ENCODE data around the gene AMDHD2.
"Not testable (repeated sequence)": the region's sequence is repeated elsewhere in the genome, so short reads cannot be mapped to it uniquely, and the experiment has no call there.

The AMDHD2 gene

GRCh38 chr16:2476345-2476720, 43.8 kb upstream of the AMDHD2 start:
- H3K27me3 ChIP-seq (replicated peaks), result no peaks in the 10 kb centered on the region
- no peak for DNase-seq
- no peak overlapping the region for H3K27ac ChIP-seq
- in situ Hi-C loops (cut with HindIII; ENCODE audit: low pct_ligation_motif_present, low sequenced_read_pairs), result no loop called here
- no peaks in the 10 kb centered on the region for H3K36me3 ChIP-seq (replicated peaks)
- TF ChIP-seq CTCF (IDR thresholded peaks at IDR 0.05; ENCODE audit: low read depth, low read length, missing control alignments), result no peak
- no peak overlapping the region for H3K4me3 ChIP-seq (ENCODE audit: low read depth, low read length)

- no peak overlapping the region for H3K27ac ChIP-seq
- H3K27me3 ChIP-seq (replicated peaks), result no peaks in the 10 kb centered on the region
- no peak for TF ChIP-seq CTCF (IDR thresholded peaks at IDR 0.05; ENCODE audit: low read depth, low read length, missing control alignments)
- no peaks in the 10 kb centered on the region for H3K36me3 ChIP-seq (replicated peaks)
- DNase-seq, result no peak
- in situ Hi-C loops (cut with HindIII; ENCODE audit: low pct_ligation_motif_present, low sequenced_read_pairs), result no loop called here
- H3K4me3 ChIP-seq (ENCODE audit: low read depth, low read length), result no peak overlapping the region
These were observed 43.4 kb upstream of the AMDHD2 start for GRCh38 chr16:2476741-2477140.

GRCh38 chr16:2477327-2477726, 42.8 kb upstream of the AMDHD2 start:
- no peak for TF ChIP-seq CTCF (IDR thresholded peaks at IDR 0.05; ENCODE audit: low read depth, low read length, missing control alignments)
- no peak overlapping the region for H3K27ac ChIP-seq
- no peaks in the 10 kb centered on the region for H3K36me3 ChIP-seq (replicated peaks)
- no peak overlapping the region for H3K4me3 ChIP-seq (ENCODE audit: low read depth, low read length)
- in situ Hi-C loops (cut with HindIII; ENCODE audit: low pct_ligation_motif_present, low sequenced_read_pairs), result no loop called here
- no peaks in the 10 kb centered on the region for H3K27me3 ChIP-seq (replicated peaks)
- no peak for DNase-seq

GRCh38 chr16:2478279-2478678, 41.9 kb upstream of the AMDHD2 start:
- no peak for DNase-seq
- H3K4me3 ChIP-seq (ENCODE audit: low read depth, low read length), result no peak overlapping the region
- H3K27ac ChIP-seq, result no peak overlapping the region
- no peaks in the 10 kb centered on the region for H3K27me3 ChIP-seq (replicated peaks)
- no peak for TF ChIP-seq CTCF (IDR thresholded peaks at IDR 0.05; ENCODE audit: low read depth, low read length, missing control alignments)
- in situ Hi-C loops (cut with HindIII; ENCODE audit: low pct_ligation_motif_present, low sequenced_read_pairs), result no loop called here
- H3K36me3 ChIP-seq (replicated peaks), result no peaks in the 10 kb centered on the region

- H3K4me3 ChIP-seq (ENCODE audit: low read depth, low read length); H3K27me3 ChIP-seq (replicated peaks); H3K27ac ChIP-seq; in situ Hi-C loops (cut with HindIII; ENCODE audit: low pct_ligation_motif_present, low sequenced_read_pairs); DNase-seq; H3K36me3 ChIP-seq (replicated peaks): not testable (repeated sequence)
These were observed 40.2 kb upstream of the AMDHD2 start for GRCh38 chr16:2479996-2480395.

- H3K27ac ChIP-seq, result no peak overlapping the region
- H3K36me3 ChIP-seq (replicated peaks), result no peaks in the 10 kb centered on the region
- DNase-seq, result no peak
- no peak overlapping the region for H3K4me3 ChIP-seq (ENCODE audit: low read depth, low read length)
- TF ChIP-seq CTCF (IDR thresholded peaks at IDR 0.05; ENCODE audit: low read depth, low read length, missing control alignments), result no peak
- in situ Hi-C loops (cut with HindIII; ENCODE audit: low pct_ligation_motif_present, low sequenced_read_pairs), result no loop called here
- no peaks in the 10 kb centered on the region for H3K27me3 ChIP-seq (replicated peaks)
These were observed 39.2 kb upstream of the AMDHD2 start for GRCh38 chr16:2480948-2481347.

All from brain microvascular endothelial cell (primary cell).